HepG2 (cell line): ENCODE results near the gene SEC14L5.

Source experiments
- CTCF ChIP-seq: sonication (generic); formaldehyde crosslinking; IDR thresholded peaks from 2 replicates; pipeline ENCODE4 v1.5.0; 2020; ENCODE audit warnings: mild to moderate bottlenecking, missing genetic modification reagents, moderate library complexity
- DMTF1 ChIP-seq: sonication (generic); formaldehyde crosslinking; IDR thresholded peaks from 2 replicates; pipeline ENCODE4 v1.4.0; 2020; ENCODE audit warnings: mild to moderate bottlenecking, missing genetic modification reagents
- E2F5 ChIP-seq: sonication (generic); formaldehyde crosslinking; conservative IDR thresholded peaks from 2 replicates; pipeline ENCODE4 v1.4.0; 2020; ENCODE audit warnings: missing genetic modification reagents
- JUN ChIP-seq: sonication (generic); formaldehyde crosslinking; IDR thresholded peaks from 2 replicates; pipeline ENCODE4 v1.4.0; 2020; ENCODE audit warnings: mild to moderate bottlenecking, missing genetic modification reagents
- MAX ChIP-seq: IDR thresholded peaks from 2 replicates; pipeline ENCODE4 v1.6.1; 2012; ENCODE audit warnings: inconsistent platforms
- NFE2L2 ChIP-seq: fragments of 150-350 bp; IDR thresholded peaks from 2 replicates; pipeline ENCODE4 v1.6.1; 2014; ENCODE audit warnings: low read length
- POLR2A ChIP-seq, 2 experiments: IDR thresholded peaks; 2 replicates each; pipeline ENCODE4 v1.6.1; 2011; ENCODE audit warnings: low read depth in 2 of 2, low read length in 2 of 2, mild to moderate bottlenecking in 1 of 2, moderate library complexity in 1 of 2; ENCODE audit not compliant: insufficient read depth in 1 of 2
- ZNF280D ChIP-seq: sonication (generic); formaldehyde crosslinking; IDR thresholded peaks from 2 replicates; pipeline ENCODE4 v1.5.1; 2020; ENCODE audit warnings: mild to moderate bottlenecking, missing genetic modification reagents
- ZNF660 ChIP-seq: sonication (generic); formaldehyde crosslinking; IDR thresholded peaks from 2 replicates; pipeline ENCODE4 v1.5.1; 2020; ENCODE audit warnings: mild to moderate bottlenecking, low read depth, missing genetic modification reagents, borderline replicate concordance
- ZNF724P ChIP-seq: sonication (generic); formaldehyde crosslinking; IDR thresholded peaks from 2 replicates; pipeline ENCODE4 v1.8.0; 2022; ENCODE audit warnings: missing genetic modification reagents, borderline replicate concordance
- ZNF768 ChIP-seq: sonication (generic); formaldehyde crosslinking; IDR thresholded peaks from 2 replicates; pipeline ENCODE4 v1.4.0; 2020; ENCODE audit warnings: missing genetic modification reagents

- TF ChIP-seq CTCF (CRISPR knock-in tag) (no peak), JUN (CRISPR knock-in tag) (no peak), POLR2A (IDR thresholded peaks at IDR 0.05; ENCODE audit: insufficient read depth in 1 of 2, low read depth in 2 of 2, low read length in 2 of 2) (no peak), E2F5 (CRISPR knock-in tag) (no peak), NFE2L2 (no peak), ZNF660 (CRISPR knock-in tag) (no peak), ZNF280D (CRISPR knock-in tag) (no peak), DMTF1 (no peak), ZNF724P (CRISPR knock-in tag) (no peak), ZNF768 (no peak), MAX (no peak)
Observed at GRCh38 chr16:4922721-4923342, 35.3 kb upstream of the SEC14L5 start.
